ENCODE results near the gene ZBTB16.

DNA sequence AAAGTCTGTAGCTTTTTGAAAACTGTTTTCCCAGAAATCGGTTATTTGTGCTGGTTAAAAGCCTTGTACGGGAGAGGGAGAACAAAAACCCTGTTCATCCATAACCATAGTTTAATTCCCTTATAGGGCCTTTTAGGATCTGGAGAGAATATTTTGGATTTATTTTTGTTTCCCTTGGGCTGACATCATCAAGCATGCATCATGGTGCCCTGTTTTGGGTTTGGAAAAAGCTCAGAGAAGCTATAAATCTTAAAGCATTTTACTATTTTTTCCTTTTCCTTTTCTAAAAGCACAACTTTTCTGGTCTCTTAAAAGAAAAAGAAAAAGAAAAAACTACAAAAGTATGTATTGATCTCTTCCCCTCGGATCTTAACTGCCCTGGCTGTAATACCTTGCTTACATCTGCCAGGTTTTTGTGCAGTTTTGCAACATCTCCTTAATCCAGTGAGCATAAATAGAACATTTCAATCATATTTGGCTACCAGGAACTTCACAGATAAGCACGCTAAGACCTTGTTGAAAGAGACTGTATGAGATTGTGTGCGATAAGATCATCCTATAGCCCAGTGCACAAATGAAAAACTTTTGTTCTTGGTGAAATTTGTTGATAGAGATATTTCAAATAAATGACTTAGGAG lies 88.0 kb downstream of the ZBTB16 start:
- TF ChIP-seq, protein P1, sequence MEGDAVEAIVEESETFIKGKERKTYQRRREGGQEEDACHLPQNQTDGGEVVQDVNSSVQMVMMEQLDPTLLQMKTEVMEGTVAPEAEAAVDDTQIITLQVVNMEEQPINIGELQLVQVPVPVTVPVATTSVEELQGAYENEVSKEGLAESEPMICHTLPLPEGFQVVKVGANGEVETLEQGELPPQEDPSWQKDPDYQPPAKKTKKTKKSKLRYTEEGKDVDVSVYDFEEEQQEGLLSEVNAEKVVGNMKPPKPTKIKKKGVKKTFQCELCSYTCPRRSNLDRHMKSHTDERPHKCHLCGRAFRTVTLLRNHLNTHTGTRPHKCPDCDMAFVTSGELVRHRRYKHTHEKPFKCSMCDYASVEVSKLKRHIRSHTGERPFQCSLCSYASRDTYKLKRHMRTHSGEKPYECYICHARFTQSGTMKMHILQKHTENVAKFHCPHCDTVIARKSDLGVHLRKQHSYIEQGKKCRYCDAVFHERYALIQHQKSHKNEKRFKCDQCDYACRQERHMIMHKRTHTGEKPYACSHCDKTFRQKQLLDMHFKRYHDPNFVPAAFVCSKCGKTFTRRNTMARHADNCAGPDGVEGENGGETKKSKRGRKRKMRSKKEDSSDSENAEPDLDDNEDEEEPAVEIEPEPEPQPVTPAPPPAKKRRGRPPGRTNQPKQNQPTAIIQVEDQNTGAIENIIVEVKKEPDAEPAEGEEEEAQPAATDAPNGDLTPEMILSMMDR (IDR thresholded peaks at IDR 0.05), result no peak
- TF ChIP-seq POLR2A (IDR thresholded peaks at IDR 0.05), result peak in 1 of 2 donors; percentile 38

Measured in uterus (tissue), 2 donors.